PC-9 (cell line): ENCODE results near the gene TMEM94. TPM values are rescaled to one million over a fixed set of nuclear protein-coding genes. Genes with fewer than 3 reads are reported as not detected.

Source experiments
- BruUV-seq: library from RNA; stranded (reverse); fragments of 400-500 nt; replicated peaks from 2 replicates; lab custom pipeline; 2021; lab: Mats Ljungman, UMichigan
- CTCF ChIA-PET: fragments of 300-600 bp; sonication (Branson Sonifier 250); formaldehyde crosslinking; loops from one replicate; lab custom pipeline; 2022; ENCODE audit warnings: antibody characterized with exemption; lab: Charles Lee
- POLR2A ChIA-PET: fragments of 300-600 bp; sonication (Branson Sonifier 250); formaldehyde crosslinking; loops from one replicate; lab custom pipeline; 2022; ENCODE audit warnings: antibody characterized with exemption; ENCODE audit not compliant: unreplicated experiment; lab: Charles Lee
- DNase-seq, 2 experiments: peaks; one replicate each; pipeline versions ENCODE4 v3.0.0 to v3.0.0-alpha.2; 2015 to 2022; ENCODE audit warnings: mixed read lengths in 1 of 2
- H2AFZ ChIP-seq: fragments of 200-600 bp; sonication (generic); 2 replicates; pipeline ENCODE4 v1.8.1; 2017; ENCODE audit warnings: antibody characterized with exemption
- H3F3A ChIP-seq: fragments of 200-600 bp; sonication (generic); 2 replicates; pipeline ENCODE4 v1.8.1; 2017; ENCODE audit warnings: antibody characterized with exemption, mild to moderate bottlenecking, low read depth; ENCODE audit not compliant: insufficient read depth
- H3K27ac ChIP-seq: fragments of 200-600 bp; sonication (generic); 2 replicates; pipeline ENCODE4 v1.6.1; 2016; ENCODE audit warnings: mixed run types
- H3K27me3 ChIP-seq: fragments of 200-600 bp; sonication (generic); 2 replicates; pipeline ENCODE4 v1.6.1; 2016; ENCODE audit warnings: low read depth, mixed run types; ENCODE audit not compliant: insufficient read depth
- H3K36me3 ChIP-seq: fragments of 200-600 bp; sonication (generic); 2 replicates; pipeline ENCODE4 v1.6.1; 2016; ENCODE audit warnings: low read depth, mixed run types
- H3K4me1 ChIP-seq: fragments of 200-600 bp; sonication (generic); replicated peaks from 2 replicates; pipeline ENCODE4 v1.6.1; 2016; ENCODE audit warnings: mixed run types; ENCODE audit not compliant: insufficient read depth
- H3K4me2 ChIP-seq: fragments of 200-600 bp; sonication (generic); 2 replicates; pipeline ENCODE4 v1.6.1; 2017; ENCODE audit warnings: mixed run types
- H3K4me3 ChIP-seq: fragments of 200-600 bp; sonication (generic); 2 replicates; pipeline ENCODE4 v1.6.1; 2016; ENCODE audit warnings: mixed run types
- H3K79me2 ChIP-seq: fragments of 200-600 bp; sonication (generic); 2 replicates; pipeline ENCODE4 v1.6.1; 2017; ENCODE audit warnings: low read depth, mixed run types
- H3K9me2 ChIP-seq: fragments of 200-600 bp; sonication (generic); 2 replicates; pipeline ENCODE4 v1.8.1; 2017; ENCODE audit warnings: mild to moderate bottlenecking; ENCODE audit not compliant: insufficient read depth
- H3K9me3 ChIP-seq: fragments of 200-600 bp; sonication (generic); 2 replicates; pipeline ENCODE4 v1.8.1; 2016; ENCODE audit warnings: low read depth; ENCODE audit not compliant: insufficient read depth
- H4K20me1 ChIP-seq: fragments of 200-600 bp; sonication (generic); 2 replicates; pipeline ENCODE4 v1.8.1; 2017; ENCODE audit not compliant: insufficient read depth
- CTCF ChIP-seq: fragments of 200-600 bp; sonication (generic); conservative IDR thresholded peaks from 2 replicates; pipeline ENCODE4 v1.6.1; 2017; ENCODE audit warnings: mixed run types, antibody characterized with exemption, mild to moderate bottlenecking, moderate library complexity
- EZH2 ChIP-seq: fragments of 200-600 bp; sonication (generic); IDR thresholded peaks from 2 replicates; pipeline ENCODE4 v1.8.0; 2017; ENCODE audit warnings: antibody characterized with exemption, low read depth
- intact Hi-C: fragments of 100-400 bp; cut with micrococcal nuclease; formaldehyde crosslinking; loops from one replicate; pipeline ENCODE4 v1.10.0; 2022; ENCODE audit not compliant: unreplicated experiment
- microRNA-seq: library from miRNA; unstranded; fragments of <30 nt; microRNA quantifications from one replicate; pipeline ENCODE4 v1.2.0, GENCODE V29; 2021; ENCODE audit warnings: borderline number of aligned reads, borderline replicate concordance
- total RNA-seq: library from RNA; stranded (reverse); gene quantifications from 2 replicates; pipeline ENCODE4 v1.2.3, GENCODE V29; 2021

TMEM94 gene
- total RNA-seq, 1 experiment from 2014 or later = 78.9 TPM

DNA sequence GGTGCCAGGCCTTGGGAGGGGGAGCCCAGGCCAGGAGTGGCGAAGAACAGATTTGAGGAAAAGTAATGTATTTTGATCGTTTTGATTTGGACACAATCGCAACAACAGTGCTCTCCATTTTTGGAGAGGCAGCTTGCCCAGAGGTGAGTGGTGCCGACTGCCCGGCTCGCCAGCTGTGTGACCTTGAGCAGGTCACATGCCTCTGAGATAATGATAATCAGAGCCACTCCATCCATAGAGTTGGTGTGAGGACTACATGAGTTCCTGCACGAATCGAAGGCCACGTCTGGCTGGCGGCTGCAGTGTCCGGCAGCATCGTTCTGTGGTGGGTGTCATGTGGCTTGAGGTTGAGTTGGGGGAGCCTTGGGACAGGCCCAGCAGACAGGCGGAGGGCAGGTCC, 89.7 kb downstream of the TMEM94 start:
- Histone ChIP-seq H3F3A (peaks cover 40% of the 10 kb centered on the region), H3K36me3 (no peaks in the 10 kb centered on the region), H3K4me3 (no peak overlapping the region), H4K20me1 (no peaks in the 10 kb centered on the region), H3K27me3 (no peaks in the 10 kb centered on the region), H3K9me3 (no peaks in the 10 kb centered on the region), H3K4me2 (no peak overlapping the region), H3K4me1 (peaks cover 30% of the 10 kb centered on the region), H2AFZ (no peak overlapping the region), H3K9me2 (no peaks in the 10 kb centered on the region), H3K27ac (no peak overlapping the region), H3K79me2 (peaks cover 4% of the 10 kb centered on the region; the same call in 1 of the 2 replicates)
- BruUV-seq = no TSS peak
- TF ChIP-seq EZH2 (no peak), CTCF (no peak)
- POLR2A ChIA-PET = interaction anchor here (0.6 kb wide), 1 partner anchor 113 kb away, joined by 6 read pairs; no protein-coding TSS in a partner anchor
- intact Hi-C loops = loop anchor here (5.0 kb wide), 1 partner anchor 41 kb away; the partner anchor contains the start of gene MYO15B
- DNase-seq = no peak
- CTCF ChIA-PET = no interaction called here

DNA sequence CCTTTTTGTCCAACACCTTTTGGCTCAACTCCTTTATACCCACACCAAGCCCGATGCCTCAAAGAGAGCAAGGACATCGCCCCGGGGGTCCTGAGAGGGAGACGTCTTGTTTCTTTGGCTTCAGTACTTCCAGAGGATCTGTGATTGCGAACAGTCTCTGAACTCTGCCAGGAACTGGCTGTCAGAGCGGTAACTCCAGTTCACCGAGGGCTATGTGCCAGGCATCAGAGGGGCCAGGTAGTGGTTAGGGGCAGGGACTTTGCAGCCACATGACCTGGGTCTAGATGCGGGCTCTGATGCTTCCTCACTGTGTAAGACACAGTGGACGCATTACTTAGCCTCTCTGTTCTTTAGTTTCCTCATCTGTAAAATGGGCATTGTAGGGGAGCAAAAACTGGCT, 90.7 kb downstream of the TMEM94 start:
- peaks cover 6% of the 10 kb centered on the region; the same call in 1 of the 2 replicates for H3K79me2 ChIP-seq
- no peaks in the 10 kb centered on the region for H3K9me3 ChIP-seq
- no peak overlapping the region for H3K4me2 ChIP-seq
- H3K4me3 ChIP-seq = no peak overlapping the region
- no peak overlapping the region for H3K27ac ChIP-seq
- H3K36me3 ChIP-seq = no peaks in the 10 kb centered on the region
- TF ChIP-seq CTCF (no peak), EZH2 (no peak)
- no peaks in the 10 kb centered on the region for H4K20me1 ChIP-seq
- peaks cover 31% of the 10 kb centered on the region for H3K4me1 ChIP-seq
- no peaks in the 10 kb centered on the region for H3K27me3 ChIP-seq
- H3K9me2 ChIP-seq = no peaks in the 10 kb centered on the region
- intact Hi-C loops = loop anchor here (5.0 kb wide), 1 partner anchor 40 kb away; the partner anchor contains the start of gene MYO15B
- H3F3A ChIP-seq = peaks cover 41% of the 10 kb centered on the region
- no peak overlapping the region for H2AFZ ChIP-seq
- DNase-seq = no peak
- no TSS peak for BruUV-seq
- ChIA-PET POLR2A (no interaction called here), CTCF (no interaction called here)

- POLR2A ChIA-PET = interaction anchor here (0.6 to 1.8 kb wide), 4 partner anchors 17 to 231 kb away, joined by 3 to 35 read pairs (median 15); partner anchors contain the start of gene LLGL2
- no peak for DNase-seq
- Histone ChIP-seq H3K27me3 (no peaks in the 10 kb centered on the region), H3K9me3 (no peaks in the 10 kb centered on the region), H3K36me3 (no peaks in the 10 kb centered on the region), H3K4me2 (peak overlapping the region; percentile 80), H3K79me2 (peaks cover 8% of the 10 kb centered on the region; the same call in 1 of the 2 replicates), H3K27ac (peak overlapping the region; percentile 94), H3K9me2 (no peaks in the 10 kb centered on the region), H3K4me3 (peak overlapping the region; percentile 23; the same call in 1 of the 2 replicates), H4K20me1 (no peaks in the 10 kb centered on the region), H2AFZ (0 out of 2 replicates have a peak overlapping the region, but pooled peaks have one; percentile 1), H3F3A (peaks cover 44% of the 10 kb centered on the region), H3K4me1 (peaks cover 31% of the 10 kb centered on the region)
- TF ChIP-seq EZH2 = no peak
- TF ChIP-seq CTCF = no peak
- BruUV-seq = TSS peak; percentile 93
- intact Hi-C loops = loop anchor here (1.0 to 5.0 kb wide), 2 partner anchors 18 to 38 kb away; partner anchors contain the start of gene MYO15B
- CTCF ChIA-PET = interaction anchor here (2.0 kb wide), 1 partner anchor 85 kb away, joined by 6 read pairs; the partner anchor contains the start of gene SMIM5
Measured at GRCh38 chr17:75548813-75549212, 92.4 kb downstream of the TMEM94 start.

Small RNA genes lying within 50 kb of the gene (microRNA-seq; reads per million reads assigned to microRNA genes)
- not detected for gene MIR6785

Other genes starting within 250 kb of the TMEM94 start
- gene GGA3, start 195.0 kb upstream of the TMEM94 start, total RNA-seq = 34.8 and 37.5 TPM in 2 replicates
- gene MRPS7, start 194.8 kb upstream of the TMEM94 start, total RNA-seq = 50.1 and 51.3 TPM in 2 replicates
- 23.4 and 35.4 TPM in 2 replicates for gene MIF4GD, start 185.4 kb upstream of the TMEM94 start, total RNA-seq
- gene SLC25A19, start 167.2 kb upstream of the TMEM94 start, total RNA-seq = 18.7 and 19.4 TPM in 2 replicates
- 75.3 and 81.3 TPM in 2 replicates for gene GRB2, start 51.0 kb upstream of the TMEM94 start, total RNA-seq
- gene CASKIN2, start 58.9 kb downstream of the TMEM94 start, total RNA-seq = 24.4 and 25.4 TPM in 2 replicates
- gene TSEN54, start 59.9 kb downstream of the TMEM94 start, total RNA-seq = 42.6 and 45.1 TPM in 2 replicates
- gene LLGL2, start 69.1 kb downstream of the TMEM94 start, total RNA-seq = 138 and 156 TPM in 2 replicates
- gene MYO15B, start 131.2 kb downstream of the TMEM94 start, total RNA-seq = 53.5 and 79.7 TPM in 2 replicates
- 0.31 and 0.40 TPM in 2 replicates for gene SMIM5, start 176.8 kb downstream of the TMEM94 start, total RNA-seq
- 41.0 and 44.2 TPM in 2 replicates for gene RECQL5, start 210.5 kb downstream of the TMEM94 start, total RNA-seq
- gene SAP30BP, start 210.7 kb downstream of the TMEM94 start, total RNA-seq = 79.5 and 80.3 TPM in 2 replicates